Breast epithelium (tissue), 4 donors: ENCODE data around the gene MPHOSPH9. TPM values are rescaled to one million over a fixed set of nuclear protein-coding genes. Genes with fewer than 3 reads are reported as not detected.

Experiments used
- DNase-seq, 2 donors: peaks; one replicate each; pipeline ENCODE4 v3.0.0-alpha.2; 2019; ENCODE audit warnings: low spot score in 2 of 2
- H3K27ac ChIP-seq, 2 donors: fragments of 200-600 bp; sonication (generic) in 1 of 2; one replicate each; pipeline ENCODE4 v1.5.1; 2016 to 2019; ENCODE audit warnings: mild to moderate bottlenecking in 1 of 2
- H3K27me3 ChIP-seq, 2 donors: fragments of 200-600 bp; sonication (generic) in 1 of 2; one replicate each; pipeline versions ENCODE4 v1.5.1 to v1.6.0; 2017 to 2019; ENCODE audit warnings: control low read depth in 1 of 2, mild to moderate bottlenecking in 1 of 2
- H3K36me3 ChIP-seq: fragments of 200-600 bp; one replicate; pipeline ENCODE4 v1.5.1; 2019
- H3K4me1 ChIP-seq, 2 donors: fragments of 200-600 bp; sonication (generic); one replicate each; pipeline ENCODE4 v1.5.1; 2016 to 2019; ENCODE audit warnings: control low read depth in 1 of 2
- H3K4me3 ChIP-seq, 3 donors: fragments of 200-600 bp; sonication (generic); 1 replicate in 2 of 3; 2 replicates in 1 of 3; pipeline ENCODE4 v1.5.1; 2016 to 2019; ENCODE audit warnings: mild to moderate bottlenecking in 3 of 3, moderate library complexity in 2 of 3
- H3K9me3 ChIP-seq, 2 donors: fragments of 200-600 bp; sonication (generic) in 1 of 2; one replicate each; pipeline ENCODE4 v1.5.1; 2016 to 2019; ENCODE audit warnings: control low read depth in 1 of 2
- CTCF ChIP-seq, 3 donors: fragments of 450-650 bp; IDR thresholded peaks; one replicate each; pipeline ENCODE4 v1.5.1; 2016 to 2017; ENCODE audit warnings: antibody characterized with exemption in 3 of 3, mild to moderate bottlenecking in 3 of 3, moderate library complexity in 3 of 3
- POLR2A ChIP-seq: fragments of 450-650 bp; IDR thresholded peaks from one replicate; pipeline ENCODE4 v1.6.1; 2016; ENCODE audit warnings: antibody characterized with exemption, mild to moderate bottlenecking, moderate library complexity
- POLR2AphosphoS5 ChIP-seq, 3 donors: sonication (generic); formaldehyde crosslinking; IDR thresholded peaks; one replicate each; pipeline ENCODE4 v1.6.1; 2017; ENCODE audit warnings: antibody characterized with exemption in 3 of 3
- intact Hi-C: fragments of 100-400 bp; cut with DNase I; formaldehyde crosslinking; loops from one replicate; pipeline ENCODE4 v1.15.1; 2023; ENCODE audit warnings: low total_unique reads
- total RNA-seq, 3 donors: library from RNA; depleted of rRNA; stranded (reverse); fragments of >200 nt; gene quantifications; one replicate each; pipeline ENCODE4 v1.1.0, GENCODE V29; 2016

MPHOSPH9 gene
- total RNA-seq, 3 donors from 2014 or later, result 19.0 to 28.6 (median 21.7) TPM

GRCh38 chr12:123180171-123180570 lies 52.8 kb downstream of the MPHOSPH9 start:
- no peak for DNase-seq
- no peaks in the 10 kb centered on the region for H3K27me3 ChIP-seq
- H3K36me3 ChIP-seq, result no peaks in the 10 kb centered on the region
- no peak overlapping the region for H3K4me3 ChIP-seq
- no peak overlapping the region for H3K27ac ChIP-seq
- no peaks in the 10 kb centered on the region for H3K4me1 ChIP-seq
- no peaks in the 10 kb centered on the region for H3K9me3 ChIP-seq
- intact Hi-C loops, result no loop called here
- no peak for TF ChIP-seq CTCF (IDR thresholded peaks at IDR 0.05)
- no peak for TF ChIP-seq POLR2A
- TF ChIP-seq POLR2AphosphoS5 (IDR thresholded peaks at IDR 0.05), result no peak

GRCh38 chr12:123171967-123172366 lies 61.0 kb downstream of the MPHOSPH9 start:
- DNase-seq, result no peak
- no peak overlapping the region for H3K27ac ChIP-seq
- H3K4me1 ChIP-seq, result no peaks in the 10 kb centered on the region
- no peak overlapping the region for H3K4me3 ChIP-seq
- H3K36me3 ChIP-seq, result no peaks in the 10 kb centered on the region
- intact Hi-C loops, result no loop called here
- TF ChIP-seq CTCF (IDR thresholded peaks at IDR 0.05), result no peak
- no peak for TF ChIP-seq POLR2AphosphoS5 (IDR thresholded peaks at IDR 0.05)
- no peak for TF ChIP-seq POLR2A
- H3K9me3 ChIP-seq, result no peaks in the 10 kb centered on the region
- no peaks in the 10 kb centered on the region for H3K27me3 ChIP-seq

- Histone ChIP-seq H3K36me3 (no peaks in the 10 kb centered on the region), H3K27ac (no peak overlapping the region), H3K9me3 (no peaks in the 10 kb centered on the region), H3K4me1 (no peaks in the 10 kb centered on the region), H3K4me3 (no peak overlapping the region), H3K27me3 (no peaks in the 10 kb centered on the region)
- no peak for TF ChIP-seq POLR2AphosphoS5 (IDR thresholded peaks at IDR 0.05)
- TF ChIP-seq POLR2A, result no peak
- TF ChIP-seq CTCF (IDR thresholded peaks at IDR 0.05), result no peak
- intact Hi-C loops, result no loop called here
- no peak for DNase-seq
Measured at GRCh38 chr12:123167329-123167728, 65.6 kb downstream of the MPHOSPH9 start.

- TF ChIP-seq POLR2A (no peak), POLR2AphosphoS5 (IDR thresholded peaks at IDR 0.05) (no peak)
- no peak overlapping the region for H3K4me3 ChIP-seq
Measured at GRCh38 chr12:123165537-123165936, 67.4 kb downstream of the MPHOSPH9 start.

GRCh38 chr12:123164710-123165261 lies 68.2 kb downstream of the MPHOSPH9 start:
- Histone ChIP-seq H3K36me3 (no peaks in the 10 kb centered on the region), H3K4me1 (no peaks in the 10 kb centered on the region), H3K27me3 (no peaks in the 10 kb centered on the region), H3K9me3 (no peaks in the 10 kb centered on the region), H3K4me3 (no peak overlapping the region), H3K27ac (no peak overlapping the region)
- no peak for DNase-seq
- intact Hi-C loops, result no loop called here
- TF ChIP-seq CTCF (IDR thresholded peaks at IDR 0.05), result no peak
- TF ChIP-seq POLR2AphosphoS5 (IDR thresholded peaks at IDR 0.05), result no peak
- TF ChIP-seq POLR2A, result no peak

More at GRCh38 chr12:123165537-123165936, 67.4 kb downstream of the MPHOSPH9 start:
- Histone ChIP-seq H3K36me3 (no peaks in the 10 kb centered on the region), H3K27ac (no peak overlapping the region), H3K27me3 (no peaks in the 10 kb centered on the region), H3K9me3 (no peaks in the 10 kb centered on the region), H3K4me1 (no peaks in the 10 kb centered on the region)
- no peak for DNase-seq
- intact Hi-C loops, result no loop called here

GRCh38 chr12:123164222-123164621 lies 68.7 kb downstream of the MPHOSPH9 start:
- Histone ChIP-seq H3K9me3 (no peaks in the 10 kb centered on the region), H3K36me3 (no peaks in the 10 kb centered on the region), H3K4me3 (no peak overlapping the region), H3K4me1 (no peaks in the 10 kb centered on the region), H3K27ac (no peak overlapping the region), H3K27me3 (no peaks in the 10 kb centered on the region)
- no peak for TF ChIP-seq CTCF (IDR thresholded peaks at IDR 0.05)
- TF ChIP-seq POLR2A, result no peak
- TF ChIP-seq POLR2AphosphoS5 (IDR thresholded peaks at IDR 0.05), result no peak
- intact Hi-C loops, result no loop called here
- DNase-seq, result no peak
